Naive B cell (primary cell): ENCODE measurements around the gene TNFAIP8L1. TPM values are rescaled to one million over a fixed set of nuclear protein-coding genes. Genes with fewer than 3 reads are reported as not detected.

Source experiments
- ATAC-seq, 2 donors: fragments of 150-1000 bp; cut with Tn5 transposase; 2 replicates each; pipeline ENCODE4 v1.10.0; 2021; ENCODE audit warnings: low read depth in 2 of 2, mild to moderate bottlenecking in 2 of 2, moderate library complexity in 2 of 2
- DNase-seq: peaks from one replicate; pipeline ENCODE4 v3.0.0; 2022
- H3K27ac Mint-ChIP-seq, 6 donors: one replicate each; pipeline ENCODE4 v1.8.0; 2020 to 2022; ENCODE audit warnings: mild to moderate bottlenecking in 6 of 6, mixed read lengths in 6 of 6, moderate library complexity in 5 of 6, inconsistent platforms in 2 of 6
- H3K27me3 Mint-ChIP-seq, 3 donors: one replicate each; pipeline ENCODE4 v1.8.0; 2021 to 2022; ENCODE audit warnings: mixed read lengths in 3 of 3, mild to moderate bottlenecking in 1 of 3
- H3K36me3 Mint-ChIP-seq, 2 donors: one replicate each; pipeline ENCODE4 v1.8.0; 2020 to 2022; ENCODE audit warnings: mixed read lengths in 2 of 2, inconsistent platforms in 1 of 2, mild to moderate bottlenecking in 1 of 2
- H3K4me1 Mint-ChIP-seq, 3 donors: one replicate each; pipeline ENCODE4 v1.8.0; 2020 to 2022; ENCODE audit warnings: mixed read lengths in 3 of 3, inconsistent platforms in 1 of 3, mild to moderate bottlenecking in 1 of 3, moderate library complexity in 1 of 3
- H3K4me3 Mint-ChIP-seq, 8 donors: one replicate each; pipeline ENCODE4 v1.8.0; 2020 to 2022; ENCODE audit warnings: mild to moderate bottlenecking in 8 of 8, mixed read lengths in 8 of 8, moderate library complexity in 8 of 8, inconsistent platforms in 2 of 8
- H3K9me3 Mint-ChIP-seq, 7 donors: one replicate each; pipeline ENCODE4 v1.8.0; 2020 to 2022; ENCODE audit warnings: mixed read lengths in 7 of 7, mild to moderate bottlenecking in 5 of 7, inconsistent platforms in 2 of 7, moderate library complexity in 1 of 7
- polyA plus RNA-seq, 6 donors: library from polyadenylated mRNA; unstranded; fragments of 300-500 nt; fragmentation: Illumina TruSeq; gene quantifications; one replicate each; pipeline ENCODE4 v1.2.3, GENCODE V29; 2021; ENCODE audit warnings: low read depth in 6 of 6

Gene TNFAIP8L1
- polyA plus RNA-seq, 6 donors from 2014 or later: 4.7 to 14.2 (median 8.0) TPM

DNA sequence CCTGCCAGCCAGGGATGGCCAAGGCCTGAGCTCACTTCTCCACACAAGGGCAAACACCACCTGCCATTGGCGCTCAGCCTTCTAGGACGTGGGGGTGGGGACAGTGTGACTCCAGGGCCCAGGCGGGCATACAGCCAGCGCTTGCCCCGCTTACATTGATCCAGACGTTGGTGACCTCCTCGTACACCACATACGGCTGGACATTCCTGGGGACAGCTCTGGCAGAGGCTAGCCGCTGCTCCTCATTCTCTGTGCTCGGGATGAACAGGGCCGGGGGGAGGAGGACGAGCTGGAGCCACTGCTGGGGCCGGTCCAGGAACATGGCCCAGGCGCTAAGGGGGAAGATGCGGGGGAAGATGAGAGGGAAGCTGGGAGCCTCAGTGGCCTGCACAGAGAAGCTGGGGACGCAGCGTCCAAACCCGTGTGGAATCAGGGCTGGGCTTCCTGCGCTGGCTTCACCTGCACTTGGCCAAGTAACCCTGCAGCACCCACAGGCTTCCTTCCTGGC lies 56.0 kb downstream of the TNFAIP8L1 start:
- Mint-ChIP-seq H3K27ac (no peak overlapping the region), H3K27me3 (no peaks in the 10 kb centered on the region), H3K4me1 (no peaks in the 10 kb centered on the region), H3K9me3 (no peaks in the 10 kb centered on the region), H3K36me3 (peaks cover 5 to 20% of the 10 kb centered on the region in 2 donors), H3K4me3 (no peak overlapping the region)
- ATAC-seq (no peak), DNase-seq (no peak)

DNA sequence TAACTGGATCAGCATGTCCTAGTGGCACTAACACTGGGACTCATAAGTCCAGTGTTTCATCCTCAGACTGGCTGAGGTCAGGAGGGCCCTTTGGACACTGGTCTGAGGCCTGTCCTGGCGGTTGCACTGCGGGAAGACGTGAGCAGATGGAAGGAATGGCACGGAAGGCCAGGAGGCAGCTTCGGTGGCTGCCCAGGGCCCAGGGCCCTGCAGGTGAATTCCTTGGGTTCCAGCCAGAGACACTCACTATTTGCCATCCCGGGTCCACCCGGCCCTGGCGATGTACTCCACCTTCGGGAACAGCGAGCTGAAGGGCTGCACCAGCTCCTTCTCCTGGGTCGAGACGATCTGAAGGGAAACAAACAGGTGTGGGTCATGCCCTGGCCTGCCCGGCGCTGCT lies 58.0 kb downstream of the TNFAIP8L1 start:
- no peaks in the 10 kb centered on the region for H3K27me3 Mint-ChIP-seq
- peaks cover 0 to 2% (median 0%) of the 10 kb centered on the region in 3 donors for H3K4me1 Mint-ChIP-seq
- no peak overlapping the region for H3K27ac Mint-ChIP-seq

DNA sequence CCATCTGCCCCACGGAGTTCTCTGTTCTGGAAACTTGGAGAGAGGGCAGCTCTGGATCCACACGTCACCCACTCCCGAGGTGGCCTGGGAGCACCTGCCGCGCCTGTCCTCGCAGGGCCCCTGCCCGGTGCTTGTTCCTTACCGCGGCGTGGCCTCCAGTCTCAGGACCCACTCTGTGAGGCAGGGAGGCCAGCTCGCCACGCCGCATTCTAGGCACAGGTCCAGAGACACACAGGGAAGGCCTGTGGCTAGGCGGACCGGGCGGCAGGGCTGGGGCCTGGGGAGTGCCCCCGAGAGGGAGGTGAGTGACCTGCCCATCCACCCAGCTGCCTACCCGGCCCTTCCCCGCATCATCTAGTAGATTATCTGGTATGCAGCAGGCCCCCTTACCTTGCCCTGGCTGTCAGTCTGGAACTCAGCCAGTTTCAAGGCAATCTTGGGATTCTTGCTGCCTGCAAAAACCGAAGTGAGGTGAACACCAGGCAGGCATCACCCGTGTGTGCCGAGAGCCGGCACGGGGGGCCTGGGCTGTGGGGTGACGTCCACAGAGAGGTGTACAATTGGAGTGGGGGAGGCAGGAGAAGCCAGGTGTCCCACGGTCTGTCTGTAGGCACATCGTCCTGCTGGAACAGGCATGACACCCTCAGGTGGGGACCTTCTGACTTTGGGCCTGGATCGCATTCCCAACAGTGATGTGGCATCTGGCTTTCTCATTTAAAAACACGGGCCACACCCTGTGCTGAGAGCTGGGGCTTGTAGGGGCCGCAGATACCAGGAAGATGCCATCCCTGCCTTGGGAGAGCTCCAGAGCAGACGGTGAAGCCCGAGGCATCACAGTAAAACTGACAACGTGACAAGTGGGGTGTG lies 60.7 kb downstream of the TNFAIP8L1 start:
- peaks cover 0 to 21% of the 10 kb centered on the region in 2 donors for H3K36me3 Mint-ChIP-seq
- H3K4me1 Mint-ChIP-seq: peaks cover 0 to 5% (median 0%) of the 10 kb centered on the region in 3 donors
- no peaks in the 10 kb centered on the region for H3K27me3 Mint-ChIP-seq
- no peak overlapping the region for H3K4me3 Mint-ChIP-seq
- ATAC-seq: no peak
- no peaks in the 10 kb centered on the region for H3K9me3 Mint-ChIP-seq
- DNase-seq: no peak
- no peak overlapping the region for H3K27ac Mint-ChIP-seq

More for the DNA sequence above, 58.0 kb downstream of the TNFAIP8L1 start:
- H3K36me3 Mint-ChIP-seq: peaks cover 5 to 18% of the 10 kb centered on the region in 2 donors
- H3K9me3 Mint-ChIP-seq: no peaks in the 10 kb centered on the region
- ATAC-seq (no peak), DNase-seq (no peak)
- no peak overlapping the region for H3K4me3 Mint-ChIP-seq

GRCh38 chr19:4700693-4700970 lies 61.3 kb downstream of the TNFAIP8L1 start:
- Mint-ChIP-seq H3K27me3 (no peaks in the 10 kb centered on the region), H3K9me3 (no peaks in the 10 kb centered on the region), H3K4me1 (peaks cover 0 to 5% (median 0%) of the 10 kb centered on the region in 3 donors), H3K36me3 (peaks cover 0 to 21% of the 10 kb centered on the region in 2 donors), H3K4me3 (no peak overlapping the region), H3K27ac (no peak overlapping the region)
- DNase-seq (no peak), ATAC-seq (no peak)

DNA sequence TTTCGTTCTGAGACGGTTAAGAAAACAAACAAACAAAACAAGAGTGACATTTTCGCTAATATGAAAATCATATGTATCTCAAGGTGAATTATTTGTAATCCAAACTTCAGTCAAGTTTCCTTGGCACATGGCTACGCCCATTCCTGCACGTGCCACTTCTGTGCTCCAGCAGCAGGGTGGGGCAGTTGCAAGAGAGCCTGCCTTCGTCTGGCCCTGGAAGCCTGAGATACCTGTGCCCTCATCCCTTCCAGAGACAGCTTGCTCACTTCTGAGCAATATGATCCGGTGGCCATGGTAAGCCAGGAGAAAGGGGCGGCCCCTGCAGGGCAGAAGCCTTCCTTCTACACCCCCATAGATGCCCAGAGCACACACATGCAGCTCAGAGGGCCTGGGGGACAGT lies 62.2 kb downstream of the TNFAIP8L1 start:
- H3K4me1 Mint-ChIP-seq: peaks cover 0 to 5% (median 0%) of the 10 kb centered on the region in 3 donors
- no peaks in the 10 kb centered on the region for H3K9me3 Mint-ChIP-seq
- ATAC-seq: no peak
- no peaks in the 10 kb centered on the region for H3K27me3 Mint-ChIP-seq
- peaks cover 0 to 21% of the 10 kb centered on the region in 2 donors for H3K36me3 Mint-ChIP-seq
- no peak for DNase-seq
- no peak overlapping the region for H3K27ac Mint-ChIP-seq
- no peak overlapping the region for H3K4me3 Mint-ChIP-seq

GRCh38 chr19:4702764-4703163 lies 63.4 kb downstream of the TNFAIP8L1 start:
- H3K4me3 Mint-ChIP-seq: no peak overlapping the region
- no peaks in the 10 kb centered on the region for H3K27me3 Mint-ChIP-seq
- ATAC-seq (no peak), DNase-seq (no peak)
- H3K36me3 Mint-ChIP-seq: peaks cover 0 to 21% of the 10 kb centered on the region in 2 donors
- H3K9me3 Mint-ChIP-seq: no peaks in the 10 kb centered on the region
- peaks cover 0 to 5% (median 0%) of the 10 kb centered on the region in 3 donors for H3K4me1 Mint-ChIP-seq
- H3K27ac Mint-ChIP-seq: no peak overlapping the region

DNA sequence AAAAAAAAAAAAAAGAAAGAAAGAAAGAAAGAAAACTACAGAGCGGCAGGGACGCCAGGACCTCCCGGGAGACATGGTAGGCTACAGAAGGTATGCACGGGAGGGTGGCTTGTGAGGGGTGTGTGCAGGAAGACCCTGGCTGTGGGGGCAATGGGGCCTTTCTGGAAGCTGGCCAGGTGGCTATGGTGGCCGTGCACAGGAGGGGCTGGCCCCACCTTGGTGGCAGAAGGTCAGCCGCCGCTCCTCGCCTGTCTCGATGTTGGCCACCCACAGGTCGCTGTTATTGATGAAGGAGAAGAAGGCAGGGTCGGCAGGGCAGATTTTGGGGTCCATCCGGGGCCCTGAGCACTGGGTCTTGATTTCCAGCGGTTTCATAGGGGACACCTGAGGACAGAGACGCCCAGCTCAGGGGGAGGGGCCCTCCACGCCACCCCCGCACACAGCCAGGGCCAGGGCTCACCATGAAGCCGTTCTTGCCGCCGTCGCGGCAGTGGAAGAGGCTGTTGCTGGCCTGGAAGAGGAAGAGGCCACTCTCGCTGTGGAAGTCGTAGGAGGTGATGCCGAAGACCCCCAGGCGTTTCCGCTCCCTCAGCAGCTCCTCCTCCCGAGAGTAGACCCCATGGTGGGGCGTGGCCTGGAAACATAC lies 64.5 kb downstream of the TNFAIP8L1 start:
- peaks cover 0 to 5% (median 0%) of the 10 kb centered on the region in 3 donors for H3K4me1 Mint-ChIP-seq
- no peak for DNase-seq
- no peak for ATAC-seq
- H3K27me3 Mint-ChIP-seq: no peaks in the 10 kb centered on the region
- H3K27ac Mint-ChIP-seq: peak overlapping the region in 3 of 6 donors; percentile 39 to 76 (median 59)
- H3K4me3 Mint-ChIP-seq: no peak overlapping the region
- no peaks in the 10 kb centered on the region for H3K9me3 Mint-ChIP-seq
- peaks cover 0 to 21% of the 10 kb centered on the region in 2 donors for H3K36me3 Mint-ChIP-seq

- H3K36me3 Mint-ChIP-seq: peaks cover 3 to 24% of the 10 kb centered on the region in 2 donors
- H3K27ac Mint-ChIP-seq: peak overlapping the region in 3 of 6 donors; percentile 41 to 69 (median 54)
- H3K27me3 Mint-ChIP-seq: no peaks in the 10 kb centered on the region
- DNase-seq: no peak
- no peaks in the 10 kb centered on the region for H3K9me3 Mint-ChIP-seq
- H3K4me3 Mint-ChIP-seq: no peak overlapping the region
- peaks cover 2 to 8% (median 4%) of the 10 kb centered on the region in 3 donors for H3K4me1 Mint-ChIP-seq
- no peak for ATAC-seq
These were observed 65.0 kb downstream of the TNFAIP8L1 start for GRCh38 chr19:4704317-4704673.

Other genes with a start within 250 kb of the TNFAIP8L1 start
- gene SH3GL1, start 239.0 kb upstream of the TNFAIP8L1 start, polyA plus RNA-seq: 10 to 100 TPM in 5 of 6 donors, 1 to 10 TPM in 1; 4.9 to 18.5 (median 12.7) TPM
- 1 to 10 TPM in 5 of 6 donors, under 1 TPM in 1; 0.14 to 4.8 (median 2.7) TPM for gene CHAF1A, start 236.9 kb upstream of the TNFAIP8L1 start, polyA plus RNA-seq
- gene UBXN6, start 181.7 kb upstream of the TNFAIP8L1 start, polyA plus RNA-seq: 1 to 10 TPM; 3.6 to 9.1 (median 5.6) TPM
- 10 to 100 TPM in 4 of 6 donors, 1 to 10 TPM in 1, under 1 TPM in 1; 0.91 to 22.7 (median 11.5) TPM for gene HDGFL2, start 167.2 kb upstream of the TNFAIP8L1 start, polyA plus RNA-seq
- under 1 TPM in 4 of 6 donors, not detected in 2; 0.04 to 0.21 (median 0.14) TPM for gene PLIN4, start 121.0 kb upstream of the TNFAIP8L1 start, polyA plus RNA-seq
- under 1 TPM in 1 of 6 donors, not detected in 5; 0.52 TPM for gene PLIN5, start 104.3 kb upstream of the TNFAIP8L1 start, polyA plus RNA-seq
- gene LRG1, start 99.5 kb upstream of the TNFAIP8L1 start, polyA plus RNA-seq: under 1 TPM in 3 of 6 donors, not detected in 3; 0.12 to 0.58 (median 0.25) TPM
- not detected for gene SEMA6B, start 79.8 kb upstream of the TNFAIP8L1 start, polyA plus RNA-seq
- 100 to 1,000 TPM in 1 of 6 donors, 10 to 100 TPM in 5; 80.0 to 105 (median 83.2) TPM for gene MYDGF, start 30.8 kb downstream of the TNFAIP8L1 start, polyA plus RNA-seq
- gene DPP9, start 84.3 kb downstream of the TNFAIP8L1 start, polyA plus RNA-seq: 10 to 100 TPM; 15.6 to 36.0 (median 17.4) TPM
- gene FEM1A, start 152.2 kb downstream of the TNFAIP8L1 start, polyA plus RNA-seq: 1 to 10 TPM in 5 of 6 donors, under 1 TPM in 1; 0.84 to 5.0 (median 3.2) TPM
- gene TICAM1, start 192.2 kb downstream of the TNFAIP8L1 start, polyA plus RNA-seq: 10 to 100 TPM in 3 of 6 donors, 1 to 10 TPM in 3; 1.0 to 22.4 (median 9.6) TPM
- 10 to 100 TPM; 35.0 to 57.6 (median 40.4) TPM for gene PLIN3, start 228.2 kb downstream of the TNFAIP8L1 start, polyA plus RNA-seq